HG02678 (cell line): Measurements from ENCODE around the gene ARFGAP2.

Experiments
- ATAC-seq: cut with Tn5 transposase; IDR thresholded peaks from one replicate; pipeline ENCODE4 v1.9.1; 2021; ENCODE audit warnings: mild to moderate bottlenecking, moderate library complexity; ENCODE audit not compliant: unreplicated experiment

Gene ARFGAP2

GRCh38 chr11:47152126-47152952 lies 24.3 kb downstream of the ARFGAP2 start:
- ATAC-seq, result no peak

GRCh38 chr11:47149782-47150181 lies 26.9 kb downstream of the ARFGAP2 start:
- ATAC-seq, result no peak

- no peak for ATAC-seq
Observed at GRCh38 chr11:47148903-47149531, 27.7 kb downstream of the ARFGAP2 start.

GRCh38 chr11:47148270-47148669 lies 28.4 kb downstream of the ARFGAP2 start:
- no peak for ATAC-seq

- ATAC-seq, result no peak
Observed at GRCh38 chr11:47147681-47148080, 29.0 kb downstream of the ARFGAP2 start.

GRCh38 chr11:47147250-47147649 lies 29.4 kb downstream of the ARFGAP2 start:
- no peak for ATAC-seq

GRCh38 chr11:47144541-47144940 lies 32.1 kb downstream of the ARFGAP2 start:
- no peak for ATAC-seq

- ATAC-seq, result no peak
Observed at GRCh38 chr11:47143322-47143721, 33.4 kb downstream of the ARFGAP2 start.

GRCh38 chr11:47139878-47140277 lies 36.8 kb downstream of the ARFGAP2 start:
- ATAC-seq, result no peak

GRCh38 chr11:47137476-47137875 lies 39.2 kb downstream of the ARFGAP2 start:
- ATAC-seq, result no peak

GRCh38 chr11:47136921-47137320 lies 39.8 kb downstream of the ARFGAP2 start:
- no peak for ATAC-seq

GRCh38 chr11:47136327-47136726 lies 40.4 kb downstream of the ARFGAP2 start:
- ATAC-seq, result no peak

GRCh38 chr11:47132981-47133380 lies 43.7 kb downstream of the ARFGAP2 start:
- ATAC-seq, result no peak

- no peak for ATAC-seq
Observed at GRCh38 chr11:47132490-47132889, 44.2 kb downstream of the ARFGAP2 start.

GRCh38 chr11:47131136-47131535 lies 45.5 kb downstream of the ARFGAP2 start:
- ATAC-seq, result no peak

GRCh38 chr11:47130543-47130942 lies 46.1 kb downstream of the ARFGAP2 start:
- ATAC-seq, result no peak

- no peak for ATAC-seq
Observed at GRCh38 chr11:47127213-47127612, 49.5 kb downstream of the ARFGAP2 start.

GRCh38 chr11:47125083-47125482 lies 51.6 kb downstream of the ARFGAP2 start:
- ATAC-seq, result no peak

GRCh38 chr11:47124675-47125074 lies 52.0 kb downstream of the ARFGAP2 start:
- no peak for ATAC-seq

GRCh38 chr11:47123094-47123493 lies 53.6 kb downstream of the ARFGAP2 start:
- no peak for ATAC-seq

GRCh38 chr11:47121731-47122130 lies 54.9 kb downstream of the ARFGAP2 start:
- ATAC-seq, result no peak

- ATAC-seq, result no peak
Observed at GRCh38 chr11:47121056-47121455, 55.6 kb downstream of the ARFGAP2 start.
